Measurements from ENCODE around the gene AP5M1. TPM values are rescaled to one million over a fixed set of nuclear protein-coding genes. Genes with fewer than 3 reads are reported as not detected.

AP5M1 gene
- total RNA-seq, 2 donors from 2014 or later, result 17.5 to 22.6 TPM

- TF ChIP-seq CTCF (IDR thresholded peaks at IDR 0.05) (no peak), POLR2AphosphoS5 (IDR thresholded peaks at IDR 0.05) (no peak), POLR2A (IDR thresholded peaks at IDR 0.05) (no peak)
- Histone ChIP-seq H3K36me3 (no peaks in the 10 kb centered on the region), H3K27ac (no peak overlapping the region), H3K27me3 (replicated peaks; ENCODE audit: insufficient read depth) (no peaks in the 10 kb centered on the region), H3K4me3 (no peak overlapping the region), H3K4me1 (replicated peaks) (no peaks in the 10 kb centered on the region), H3K9me3 (no peaks in the 10 kb centered on the region)
- WGBS, result 51% methylated on average over 6 of the region's 6 CpGs
- intact Hi-C loops (cut with DNase I), result no loop called here
- DNase-seq (ENCODE audit: low spot score), result no peak
Observed at GRCh38 chr14:57291692-57292647, 23.2 kb downstream of the AP5M1 start.

- intact Hi-C loops (cut with DNase I), result no loop called here
- H3K36me3 ChIP-seq, result no peaks in the 10 kb centered on the region
- WGBS, result 91% methylated on average over 1 of the region's 1 CpG
- H3K27ac ChIP-seq, result no peak overlapping the region
- no peaks in the 10 kb centered on the region for H3K27me3 ChIP-seq (replicated peaks; ENCODE audit: insufficient read depth)
- TF ChIP-seq CTCF (IDR thresholded peaks at IDR 0.05) (peak in 1 of 4 experiments; percentile 8), POLR2AphosphoS5 (IDR thresholded peaks at IDR 0.05) (no peak)
- H3K9me3 ChIP-seq, result no peaks in the 10 kb centered on the region
- DNase-seq (ENCODE audit: low spot score), result no peak
- H3K4me1 ChIP-seq (replicated peaks), result no peaks in the 10 kb centered on the region
- no peak overlapping the region for H3K4me3 ChIP-seq
Observed at GRCh38 chr14:57293866-57294837, 25.4 kb downstream of the AP5M1 start.

- intact Hi-C loops (cut with DNase I), result no loop called here
- Histone ChIP-seq H3K36me3 (no peaks in the 10 kb centered on the region), H3K9me3 (no peaks in the 10 kb centered on the region), H3K27me3 (replicated peaks; ENCODE audit: insufficient read depth) (no peaks in the 10 kb centered on the region), H3K27ac (no peak overlapping the region), H3K4me1 (replicated peaks) (no peaks in the 10 kb centered on the region), H3K4me3 (no peak overlapping the region)
- 23% methylated on average over 1 of the region's 1 CpG for WGBS
- DNase-seq (ENCODE audit: low spot score), result no peak
- TF ChIP-seq POLR2A (IDR thresholded peaks at IDR 0.05) (no peak), POLR2AphosphoS5 (IDR thresholded peaks at IDR 0.05) (no peak), CTCF (IDR thresholded peaks at IDR 0.05) (no peak)
Observed at GRCh38 chr14:57295239-57295638, 26.5 kb downstream of the AP5M1 start.

GRCh38 chr14:57297852-57298251 lies 29.1 kb downstream of the AP5M1 start:
- Histone ChIP-seq H3K27ac (no peak overlapping the region), H3K36me3 (no peaks in the 10 kb centered on the region), H3K4me1 (replicated peaks) (no peaks in the 10 kb centered on the region), H3K9me3 (no peaks in the 10 kb centered on the region), H3K4me3 (no peak overlapping the region), H3K27me3 (replicated peaks; ENCODE audit: insufficient read depth) (no peaks in the 10 kb centered on the region)
- TF ChIP-seq POLR2AphosphoS5 (IDR thresholded peaks at IDR 0.05) (no peak), POLR2A (IDR thresholded peaks at IDR 0.05) (no peak), CTCF (IDR thresholded peaks at IDR 0.05) (no peak)
- whole genome bisulfite sequencing, result 62% methylated on average over 4 of the region's 4 CpGs
- intact Hi-C loops (cut with DNase I), result no loop called here
- DNase-seq (ENCODE audit: low spot score), result no peak
